ENCODE measurements around the gene MTTP.
"Not testable (repeated sequence)": the region's sequence is repeated elsewhere in the genome, so short reads cannot be mapped to it uniquely, and the experiment has no call there.

The MTTP gene

GRCh38 chr4:99574530-99575324, at the start of gene MTTP:
Gene MTTP, plus strand, starts transcription at chr4:99574824. Its CDS starts 86 bp downstream, at chr4:99574910.
- no peak for FAIRE-seq

GRCh38 chr4:99529228-99529627, 45.4 kb upstream of the MTTP start:
- FAIRE-seq, result no peak

GRCh38 chr4:99529956-99530355, 44.7 kb upstream of the MTTP start:
- FAIRE-seq, result no peak

GRCh38 chr4:99534699-99535098, 39.9 kb upstream of the MTTP start:
- FAIRE-seq, result not testable (repeated sequence)

GRCh38 chr4:99536271-99536670, 38.4 kb upstream of the MTTP start:
- FAIRE-seq, result no peak

- no peak for FAIRE-seq
Measured at GRCh38 chr4:99536848-99537247, 37.8 kb upstream of the MTTP start.

GRCh38 chr4:99537674-99538073, 37.0 kb upstream of the MTTP start:
- FAIRE-seq, result no peak

GRCh38 chr4:99540277-99540939, 34.2 kb upstream of the MTTP start:
- FAIRE-seq, result no peak

GRCh38 chr4:99552872-99553271, 21.8 kb upstream of the MTTP start:
- FAIRE-seq, result no peak

- peak; percentile 91 for FAIRE-seq
Measured at GRCh38 chr4:99563310-99564186, 11.1 kb upstream of the MTTP start, which contains the start of gene TRMT10A. Gene TRMT10A, minus strand, starts transcription at chr4:99564039. Its CDS starts 4,701 bp downstream, at chr4:99559338.

GRCh38 chr4:99564921-99565320, 9.7 kb upstream of the MTTP start:
- no peak for FAIRE-seq

- FAIRE-seq, result no peak
Measured at GRCh38 chr4:99571883-99572282, 2.7 kb upstream of the MTTP start.

GRCh38 chr4:99572527-99573240, 1.9 kb upstream of the MTTP start:
- FAIRE-seq, result no peak

GRCh38 chr4:99573735-99574368, 772 bp upstream of the MTTP start:
- FAIRE-seq, result no peak

GRCh38 chr4:99578714-99579113, 4.1 kb downstream of the MTTP start:
- FAIRE-seq, result no peak

GRCh38 chr4:99585516-99585915, 10.9 kb downstream of the MTTP start:
- FAIRE-seq, result no peak

GRCh38 chr4:99586322-99586721, 11.7 kb downstream of the MTTP start:
- no peak for FAIRE-seq

- no peak for FAIRE-seq
Measured at GRCh38 chr4:99586797-99587196, 12.2 kb downstream of the MTTP start.

- FAIRE-seq, result no peak
Measured at GRCh38 chr4:99587309-99587708, 12.7 kb downstream of the MTTP start.

- FAIRE-seq, result no peak
Measured at GRCh38 chr4:99587803-99588202, 13.2 kb downstream of the MTTP start.

- FAIRE-seq, result no peak
Measured at GRCh38 chr4:99591757-99592156, 17.1 kb downstream of the MTTP start.

Data from A204.1 (cell line).